NCI-H1694 (cell line): ENCODE measurements around the gene SLC39A2.

Source experiments
- DNase-seq: peaks from one replicate; lab custom pipeline; 2025; lab: John Stamatoyannopoulos, UW

SLC39A2 gene

GRCh38 chr14:21047378-21047781 lies 48.3 kb downstream of the SLC39A2 start:
- DNase-seq: no peak

GRCh38 chr14:21048638-21049037 lies 49.5 kb downstream of the SLC39A2 start:
- DNase-seq: no peak

DNA sequence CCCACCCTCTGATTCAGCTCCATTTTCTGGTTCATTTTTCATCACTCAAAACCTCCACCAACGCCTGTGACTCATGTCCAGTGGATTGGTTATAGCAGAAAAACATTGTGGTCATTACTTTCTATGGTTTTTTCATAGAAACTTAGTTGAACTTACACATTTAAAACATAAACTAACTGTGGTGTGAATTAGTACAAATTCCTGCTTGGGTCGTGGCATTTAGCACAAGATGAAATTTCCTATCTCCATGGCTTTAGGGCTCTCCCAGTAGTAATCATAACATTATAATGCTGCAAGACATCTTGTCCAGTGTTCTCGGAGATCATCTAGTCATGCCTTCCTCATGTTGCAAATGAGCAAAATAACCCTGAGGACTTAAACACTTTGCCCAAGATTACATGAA lies 50.2 kb downstream of the SLC39A2 start:
- DNase-seq: no peak

GRCh38 chr14:21050597-21050996 lies 51.5 kb downstream of the SLC39A2 start:
- no peak for DNase-seq
